Liver (tissue), 9 donors: ENCODE measurements around the gene ADGRD1. TPM values are rescaled to one million over a fixed set of nuclear protein-coding genes. Genes with fewer than 3 reads are reported as not detected.

Experiments
- DNase-seq: peaks from one replicate; pipeline ENCODE4 v3.0.0-alpha.2; 2017; ENCODE audit warnings: low spot score
- H3K27ac ChIP-seq, 2 donors: one replicate each; pipeline ENCODE4 v1.7.0; 2013; ENCODE audit warnings: inconsistent platforms in 2 of 2, low read length in 2 of 2, control low read depth in 1 of 2, low read depth in 1 of 2, mild to moderate bottlenecking in 1 of 2
- H3K27me3 ChIP-seq, 4 donors: one replicate each; pipeline versions ENCODE4 v1.6.1 to v1.7.0; 2013; ENCODE audit warnings: low read length in 3 of 4, inconsistent platforms in 1 of 4, mild to moderate bottlenecking in 1 of 4, moderate library complexity in 1 of 4; ENCODE audit not compliant: control insufficient read depth in 4 of 4, insufficient read depth in 4 of 4
- H3K36me3 ChIP-seq, 4 donors: one replicate each; pipeline versions ENCODE4 v1.6.1 to v1.7.0; 2013; ENCODE audit warnings: low read length in 3 of 4, mild to moderate bottlenecking in 3 of 4, low read depth in 1 of 4, moderate library complexity in 1 of 4; ENCODE audit not compliant: control insufficient read depth in 4 of 4, insufficient read depth in 3 of 4
- H3K4me1 ChIP-seq, 4 donors: one replicate each; pipeline versions ENCODE4 v1.6.1 to v1.7.0; 2013; ENCODE audit warnings: low read length in 3 of 4, mild to moderate bottlenecking in 3 of 4, moderate library complexity in 1 of 4; ENCODE audit not compliant: control insufficient read depth in 4 of 4, insufficient read depth in 4 of 4
- H3K4me3 ChIP-seq, 3 donors: one replicate each; pipeline versions ENCODE4 v1.6.1 to v1.7.0; 2013; ENCODE audit warnings: low read length in 3 of 3, control low read depth in 1 of 3, low read depth in 1 of 3, mild to moderate bottlenecking in 1 of 3
- H3K9ac ChIP-seq, 2 donors: one replicate each; pipeline ENCODE4 v1.7.0; 2013; ENCODE audit warnings: low read length in 2 of 2, mild to moderate bottlenecking in 2 of 2, moderate library complexity in 2 of 2, control low read depth in 1 of 2, low read depth in 1 of 2
- H3K9me3 ChIP-seq, 4 donors: one replicate each; pipeline versions ENCODE4 v1.6.1 to v1.7.0; 2013; ENCODE audit warnings: low read length in 3 of 4; ENCODE audit not compliant: control insufficient read depth in 4 of 4
- EGR1 ChIP-seq, 2 donors: IDR thresholded peaks; 2 replicates each; pipeline ENCODE4 v1.6.1; 2016 to 2018; ENCODE audit warnings: antibody characterized with exemption in 2 of 2, low read depth in 2 of 2
- FOXA1 ChIP-seq: IDR thresholded peaks from 2 replicates; pipeline ENCODE4 v1.6.1; 2016; ENCODE audit warnings: antibody characterized with exemption
- FOXA2 ChIP-seq: IDR thresholded peaks from 2 replicates; pipeline ENCODE4 v1.6.1; 2016; ENCODE audit warnings: antibody characterized with exemption
- GABPA ChIP-seq, 2 donors: IDR thresholded peaks in 1 of 2; conservative IDR thresholded peaks in 1 of 2; 2 replicates each; pipeline ENCODE4 v1.6.1; 2016; ENCODE audit warnings: antibody characterized with exemption in 2 of 2, mild to moderate bottlenecking in 1 of 2, moderate library complexity in 1 of 2
- HNF4A ChIP-seq, 2 donors: conservative IDR thresholded peaks; 2 replicates each; pipeline ENCODE4 v1.6.1; 2016; ENCODE audit warnings: antibody characterized with exemption in 2 of 2, mild to moderate bottlenecking in 2 of 2
- JUND ChIP-seq, 2 donors: IDR thresholded peaks; 2 replicates each; pipeline ENCODE4 v1.6.1; 2016; ENCODE audit warnings: antibody characterized with exemption in 2 of 2
- NR2F2 ChIP-seq: IDR thresholded peaks from 2 replicates; pipeline ENCODE4 v1.6.1; 2016; ENCODE audit warnings: antibody characterized with exemption
- RAD21 ChIP-seq, 2 donors: IDR thresholded peaks; 2 replicates each; pipeline ENCODE4 v1.6.1; 2016; ENCODE audit warnings: antibody characterized with exemption in 2 of 2, mild to moderate bottlenecking in 2 of 2
- RXRA ChIP-seq, 2 donors: IDR thresholded peaks; 2 replicates each; pipeline ENCODE4 v1.6.1; 2017 to 2018; ENCODE audit warnings: antibody characterized with exemption in 2 of 2, mild to moderate bottlenecking in 1 of 2
- WGBS: extraction: QIAGEN DNeasy Blood & Tissue Kit; methylation state at CpG from one replicate; pipeline ENCODE4 v1.1.7; 2013; 5-methylcytosine and 5-hydroxymethylcytosine counted together
- polyA plus RNA-seq, 2 donors: library from polyadenylated mRNA; stranded (reverse) in 1 of 2; unstranded in 1 of 2; fragments of 200-250 nt in 1 of 2; fragments of >200 nt in 1 of 2; fragmentation: Nextera tagmentation in 1 of 2; extraction: Ambion mirVana in 1 of 2; gene quantifications; one replicate each; pipeline versions ENCODE4 v1.2.1 to v1.2.3, GENCODE V29; 2013 to 2015
- total RNA-seq, 2 donors: library from RNA; depleted of rRNA; stranded (reverse); fragments of >200 nt; gene quantifications; one replicate each; pipeline ENCODE4 v1.2.3, GENCODE V29; 2014
- TF ChIP-seq, protein P1 (sequence below): IDR thresholded peaks from 2 replicates; pipeline ENCODE4 v1.6.1; 2016; ENCODE audit warnings: antibody characterized with exemption, mild to moderate bottlenecking
- TF ChIP-seq, protein P2 (sequence below): fragments of 150-350 bp; IDR thresholded peaks from 2 replicates; pipeline ENCODE4 v1.5.1; 2017; ENCODE audit warnings: improper control_type of control experiment, low read depth, low read length; ENCODE audit not compliant: missing input control
- TF ChIP-seq, protein P3 (sequence below): IDR thresholded peaks from 2 replicates; pipeline ENCODE4 v1.6.1; 2016; ENCODE audit warnings: antibody characterized with exemption
- TF ChIP-seq, protein P4 (sequence below): IDR thresholded peaks from 2 replicates; pipeline ENCODE4 v1.6.1; 2016; ENCODE audit warnings: antibody characterized with exemption
- donor health status: healthy.
- donor health status: healthy.
- donor health status: healthy.
- donor health status: healthy.
- donor health status: healthy.

The ADGRD1 gene
- total and polyA plus RNA-seq, 4 donors, result 2.7 to 7.1 (median 4.6) TPM

DNA sequence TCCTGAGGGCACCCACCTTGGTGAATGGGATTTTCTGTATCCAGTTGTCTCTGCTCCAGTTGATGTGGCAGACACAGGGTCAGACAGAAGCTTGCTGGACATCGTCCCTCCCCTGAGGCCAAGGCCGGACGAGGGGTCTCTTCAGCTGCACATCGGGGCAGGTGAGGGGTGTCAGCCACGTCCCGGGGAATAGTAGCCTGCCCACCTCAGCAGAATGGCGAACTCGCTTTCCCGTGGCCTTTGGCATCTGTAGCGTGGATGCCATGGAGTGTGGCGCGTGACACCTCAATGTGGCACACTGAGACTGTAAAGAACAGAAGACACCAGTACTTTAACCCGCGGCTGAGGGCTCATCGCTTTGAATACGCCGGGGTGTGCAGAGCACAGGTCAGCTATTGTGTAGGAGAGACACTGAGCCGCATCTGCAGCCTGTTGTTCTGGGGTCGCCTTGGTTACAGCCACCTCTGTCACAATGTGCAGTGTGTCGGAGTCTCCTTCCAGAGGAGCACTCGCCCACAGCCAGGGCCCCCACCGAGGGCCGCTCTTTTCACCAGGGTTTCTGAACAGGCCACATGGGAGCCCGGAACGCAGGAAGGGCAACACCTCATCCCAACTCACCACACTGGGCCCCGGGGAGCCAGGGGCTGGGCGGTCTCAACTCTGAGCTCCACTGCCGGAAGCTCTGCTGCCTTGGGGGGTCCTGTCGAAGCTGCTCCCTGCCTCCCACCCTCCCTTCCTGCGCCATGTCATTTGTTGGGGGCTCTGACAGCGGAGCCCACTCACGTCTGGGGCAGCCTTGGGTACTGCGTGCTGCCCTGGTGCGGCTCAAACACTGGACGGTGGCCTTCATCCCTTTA lies 77.0 kb downstream of the ADGRD1 start:
- H3K27ac ChIP-seq, result no peak overlapping the region
- no peaks in the 10 kb centered on the region for H3K9me3 ChIP-seq
- H3K4me1 ChIP-seq, result no peaks in the 10 kb centered on the region
- H3K4me3 ChIP-seq, result no peak overlapping the region
- no peak overlapping the region for H3K9ac ChIP-seq
- TF ChIP-seq, protein P1, sequence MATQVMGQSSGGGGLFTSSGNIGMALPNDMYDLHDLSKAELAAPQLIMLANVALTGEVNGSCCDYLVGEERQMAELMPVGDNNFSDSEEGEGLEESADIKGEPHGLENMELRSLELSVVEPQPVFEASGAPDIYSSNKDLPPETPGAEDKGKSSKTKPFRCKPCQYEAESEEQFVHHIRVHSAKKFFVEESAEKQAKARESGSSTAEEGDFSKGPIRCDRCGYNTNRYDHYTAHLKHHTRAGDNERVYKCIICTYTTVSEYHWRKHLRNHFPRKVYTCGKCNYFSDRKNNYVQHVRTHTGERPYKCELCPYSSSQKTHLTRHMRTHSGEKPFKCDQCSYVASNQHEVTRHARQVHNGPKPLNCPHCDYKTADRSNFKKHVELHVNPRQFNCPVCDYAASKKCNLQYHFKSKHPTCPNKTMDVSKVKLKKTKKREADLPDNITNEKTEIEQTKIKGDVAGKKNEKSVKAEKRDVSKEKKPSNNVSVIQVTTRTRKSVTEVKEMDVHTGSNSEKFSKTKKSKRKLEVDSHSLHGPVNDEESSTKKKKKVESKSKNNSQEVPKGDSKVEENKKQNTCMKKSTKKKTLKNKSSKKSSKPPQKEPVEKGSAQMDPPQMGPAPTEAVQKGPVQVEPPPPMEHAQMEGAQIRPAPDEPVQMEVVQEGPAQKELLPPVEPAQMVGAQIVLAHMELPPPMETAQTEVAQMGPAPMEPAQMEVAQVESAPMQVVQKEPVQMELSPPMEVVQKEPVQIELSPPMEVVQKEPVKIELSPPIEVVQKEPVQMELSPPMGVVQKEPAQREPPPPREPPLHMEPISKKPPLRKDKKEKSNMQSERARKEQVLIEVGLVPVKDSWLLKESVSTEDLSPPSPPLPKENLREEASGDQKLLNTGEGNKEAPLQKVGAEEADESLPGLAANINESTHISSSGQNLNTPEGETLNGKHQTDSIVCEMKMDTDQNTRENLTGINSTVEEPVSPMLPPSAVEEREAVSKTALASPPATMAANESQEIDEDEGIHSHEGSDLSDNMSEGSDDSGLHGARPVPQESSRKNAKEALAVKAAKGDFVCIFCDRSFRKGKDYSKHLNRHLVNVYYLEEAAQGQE, result no peak
- TF ChIP-seq, protein P2, sequence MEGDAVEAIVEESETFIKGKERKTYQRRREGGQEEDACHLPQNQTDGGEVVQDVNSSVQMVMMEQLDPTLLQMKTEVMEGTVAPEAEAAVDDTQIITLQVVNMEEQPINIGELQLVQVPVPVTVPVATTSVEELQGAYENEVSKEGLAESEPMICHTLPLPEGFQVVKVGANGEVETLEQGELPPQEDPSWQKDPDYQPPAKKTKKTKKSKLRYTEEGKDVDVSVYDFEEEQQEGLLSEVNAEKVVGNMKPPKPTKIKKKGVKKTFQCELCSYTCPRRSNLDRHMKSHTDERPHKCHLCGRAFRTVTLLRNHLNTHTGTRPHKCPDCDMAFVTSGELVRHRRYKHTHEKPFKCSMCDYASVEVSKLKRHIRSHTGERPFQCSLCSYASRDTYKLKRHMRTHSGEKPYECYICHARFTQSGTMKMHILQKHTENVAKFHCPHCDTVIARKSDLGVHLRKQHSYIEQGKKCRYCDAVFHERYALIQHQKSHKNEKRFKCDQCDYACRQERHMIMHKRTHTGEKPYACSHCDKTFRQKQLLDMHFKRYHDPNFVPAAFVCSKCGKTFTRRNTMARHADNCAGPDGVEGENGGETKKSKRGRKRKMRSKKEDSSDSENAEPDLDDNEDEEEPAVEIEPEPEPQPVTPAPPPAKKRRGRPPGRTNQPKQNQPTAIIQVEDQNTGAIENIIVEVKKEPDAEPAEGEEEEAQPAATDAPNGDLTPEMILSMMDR, result no peak
- TF ChIP-seq, protein P3, sequence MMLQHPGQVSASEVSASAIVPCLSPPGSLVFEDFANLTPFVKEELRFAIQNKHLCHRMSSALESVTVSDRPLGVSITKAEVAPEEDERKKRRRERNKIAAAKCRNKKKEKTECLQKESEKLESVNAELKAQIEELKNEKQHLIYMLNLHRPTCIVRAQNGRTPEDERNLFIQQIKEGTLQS, result no peak
- TF ChIP-seq GABPA (IDR thresholded peaks at IDR 0.05 in 1 of 2, conservative IDR thresholded peaks at IDR 0.05 in 1 of 2) (no peak), FOXA1 (no peak), EGR1 (IDR thresholded peaks at IDR 0.05; ENCODE audit: low read depth in 2 of 2) (no peak), FOXA2 (no peak), NR2F2 (no peak), JUND (IDR thresholded peaks at IDR 0.05) (no peak), HNF4A (conservative IDR thresholded peaks at IDR 0.05) (no peak), RXRA (IDR thresholded peaks at IDR 0.05) (no peak)
- DNase-seq, result no peak
- H3K27me3 ChIP-seq, result no peaks in the 10 kb centered on the region
- WGBS, result 94% methylated on average over 35 of the region's 35 CpGs
- no peaks in the 10 kb centered on the region for H3K36me3 ChIP-seq

DNA sequence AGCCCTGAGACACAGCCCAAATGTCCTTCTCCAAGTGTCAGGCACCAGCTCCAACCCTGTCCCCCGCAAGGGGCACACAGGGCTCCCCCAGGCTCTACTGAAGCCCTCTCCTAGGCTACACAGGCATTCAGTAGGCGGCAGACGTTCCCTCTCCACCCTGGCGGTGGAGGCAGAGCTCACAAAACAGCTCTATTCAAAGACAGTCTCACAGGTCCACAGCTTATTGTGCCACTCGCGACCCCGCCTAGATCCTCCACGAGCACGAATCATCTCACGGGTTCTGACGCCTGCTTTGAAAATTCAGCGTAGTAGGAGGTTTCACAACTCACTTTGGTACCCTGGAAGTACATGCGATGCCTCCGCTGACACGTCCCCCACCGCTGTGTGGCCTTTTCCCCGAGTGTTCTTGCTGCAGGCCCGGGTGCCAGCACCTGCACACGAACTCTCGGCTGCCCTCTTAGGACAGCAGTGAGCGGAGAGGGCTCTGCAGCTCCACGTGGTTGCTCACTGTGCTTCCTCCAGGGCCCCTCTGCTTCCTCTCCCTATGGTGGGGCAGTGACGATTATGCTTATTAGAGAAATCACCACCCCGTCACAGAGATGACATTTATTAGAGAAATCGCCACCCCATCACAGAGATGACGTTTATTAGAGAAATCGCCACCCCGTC lies 78.5 kb downstream of the ADGRD1 start:
- Histone ChIP-seq H3K4me3 (no peak overlapping the region), H3K9ac (no peak overlapping the region), H3K4me1 (no peaks in the 10 kb centered on the region), H3K9me3 (no peaks in the 10 kb centered on the region), H3K27ac (no peak overlapping the region), H3K36me3 (no peaks in the 10 kb centered on the region), H3K27me3 (no peaks in the 10 kb centered on the region)
- 89% methylated on average over 28 of the region's 28 CpGs for WGBS
- TF ChIP-seq, protein P4, sequence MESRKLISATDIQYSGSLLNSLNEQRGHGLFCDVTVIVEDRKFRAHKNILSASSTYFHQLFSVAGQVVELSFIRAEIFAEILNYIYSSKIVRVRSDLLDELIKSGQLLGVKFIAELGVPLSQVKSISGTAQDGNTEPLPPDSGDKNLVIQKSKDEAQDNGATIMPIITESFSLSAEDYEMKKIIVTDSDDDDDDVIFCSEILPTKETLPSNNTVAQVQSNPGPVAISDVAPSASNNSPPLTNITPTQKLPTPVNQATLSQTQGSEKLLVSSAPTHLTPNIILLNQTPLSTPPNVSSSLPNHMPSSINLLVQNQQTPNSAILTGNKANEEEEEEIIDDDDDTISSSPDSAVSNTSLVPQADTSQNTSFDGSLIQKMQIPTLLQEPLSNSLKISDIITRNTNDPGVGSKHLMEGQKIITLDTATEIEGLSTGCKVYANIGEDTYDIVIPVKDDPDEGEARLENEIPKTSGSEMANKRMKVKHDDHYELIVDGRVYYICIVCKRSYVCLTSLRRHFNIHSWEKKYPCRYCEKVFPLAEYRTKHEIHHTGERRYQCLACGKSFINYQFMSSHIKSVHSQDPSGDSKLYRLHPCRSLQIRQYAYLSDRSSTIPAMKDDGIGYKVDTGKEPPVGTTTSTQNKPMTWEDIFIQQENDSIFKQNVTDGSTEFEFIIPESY, result no peak
- TF ChIP-seq FOXA1, result no peak
- no peak for TF ChIP-seq RXRA (IDR thresholded peaks at IDR 0.05)
- TF ChIP-seq, protein P2, result no peak
- no peak for TF ChIP-seq RAD21 (IDR thresholded peaks at IDR 0.05)
- no peak for TF ChIP-seq HNF4A (conservative IDR thresholded peaks at IDR 0.05)
- TF ChIP-seq FOXA2, result no peak
- DNase-seq, result no peak
